Pons (tissue), 1 donor: ENCODE data around the gene FAM237A.

Experiments
- DNase-seq: peaks from one replicate; pipeline ENCODE4 v3.0.0-alpha.2; 2016; ENCODE audit warnings: low spot score

Gene FAM237A

DNA sequence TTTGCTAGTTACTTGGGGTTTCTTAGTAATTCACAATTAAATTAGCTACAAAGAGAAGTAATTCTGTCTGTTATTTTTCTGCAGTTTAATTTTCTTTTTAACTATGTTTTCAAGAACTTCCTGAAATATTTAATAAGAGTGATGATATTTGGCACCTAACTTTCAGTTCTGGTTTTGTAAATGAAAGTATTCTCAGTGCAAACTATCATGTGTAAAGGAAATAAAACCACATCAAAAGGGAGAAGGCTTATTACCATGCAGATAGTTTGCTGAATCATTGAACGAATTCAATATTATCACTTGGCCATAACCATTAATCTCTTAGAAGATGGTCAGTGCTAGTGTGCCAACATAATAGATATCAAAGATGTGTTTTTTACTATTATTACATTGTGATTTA is 46.7 kb downstream of the FAM237A start:
- no peak for DNase-seq

DNA sequence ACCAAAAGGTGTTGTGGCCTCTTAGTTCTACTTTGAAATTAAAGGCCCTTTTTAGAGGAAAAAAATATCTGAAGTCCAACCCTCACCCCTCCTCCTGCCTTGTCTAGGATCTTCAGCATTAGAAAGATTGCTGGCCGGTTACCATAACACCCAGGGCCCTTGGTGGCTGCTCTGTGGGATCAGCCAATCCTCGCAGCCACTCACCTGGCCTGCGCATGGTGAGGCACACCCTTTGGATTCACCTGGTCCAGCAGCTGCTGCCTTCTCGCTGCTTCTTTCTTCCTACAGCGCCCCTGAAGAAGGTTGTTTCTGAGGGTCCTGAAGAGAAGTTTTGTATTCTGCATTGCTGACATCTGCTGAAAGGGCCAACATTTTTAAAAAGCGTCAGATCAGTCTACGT is 50.7 kb downstream of the FAM237A start:
- no peak for DNase-seq

DNA sequence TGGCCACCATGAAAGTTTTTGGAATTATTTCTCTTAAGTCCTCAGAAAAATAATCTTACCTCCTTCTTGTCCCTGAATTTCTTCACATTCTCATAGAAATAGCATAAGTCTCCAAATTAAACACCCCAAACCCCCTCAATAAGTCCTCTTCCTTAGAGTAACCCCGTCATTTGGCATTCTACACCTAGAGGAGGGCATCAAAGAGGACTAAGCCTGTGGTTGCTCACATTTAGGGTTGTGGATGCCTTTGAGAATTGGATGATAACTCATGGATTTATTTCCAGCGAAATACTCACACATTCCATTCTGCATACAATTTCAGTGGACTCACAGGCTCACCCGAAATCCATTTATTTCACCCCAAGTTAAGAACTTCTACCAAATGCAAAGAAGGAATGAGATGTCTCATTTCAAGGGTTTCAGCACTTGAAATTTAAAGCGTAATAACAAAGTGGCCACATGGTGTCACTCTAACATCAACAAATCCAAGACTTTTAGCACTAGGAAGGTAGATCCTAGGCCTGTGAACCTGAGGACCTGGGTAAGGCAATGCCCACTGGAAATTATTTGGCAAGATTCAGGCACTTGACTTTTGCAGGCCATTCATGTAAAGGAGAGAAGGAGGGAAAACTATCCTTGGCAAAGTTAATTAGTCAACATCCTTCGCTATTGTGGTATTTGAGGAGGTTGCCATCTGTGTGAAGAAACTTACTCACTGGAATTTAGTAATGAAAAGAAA is 51.3 kb downstream of the FAM237A start:
- DNase-seq: peak; percentile 77

DNA sequence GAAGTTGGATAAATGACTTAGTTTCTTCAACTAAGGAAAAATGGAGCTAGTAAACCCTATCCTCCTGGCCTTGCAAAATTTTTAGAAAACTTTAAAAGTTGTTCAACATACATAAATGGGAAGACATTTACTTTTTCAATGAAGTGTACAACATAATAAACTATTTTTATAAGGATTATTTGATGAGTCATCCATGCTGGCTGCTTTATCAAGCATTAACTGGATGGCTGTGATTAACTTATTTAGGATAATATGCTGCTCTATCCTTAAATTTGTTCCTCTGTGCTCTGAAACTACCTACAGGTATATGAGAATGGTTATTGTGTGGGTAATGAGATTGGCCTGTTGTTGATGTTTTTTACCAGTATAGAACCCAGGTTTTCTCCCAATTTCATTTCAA is 54.6 kb downstream of the FAM237A start:
- no peak for DNase-seq

GRCh38 chr2:206698811-206699210 is 56.5 kb downstream of the FAM237A start:
- no peak for DNase-seq
